ENCODE data around the gene LCN12.

Gene LCN12, protein sequence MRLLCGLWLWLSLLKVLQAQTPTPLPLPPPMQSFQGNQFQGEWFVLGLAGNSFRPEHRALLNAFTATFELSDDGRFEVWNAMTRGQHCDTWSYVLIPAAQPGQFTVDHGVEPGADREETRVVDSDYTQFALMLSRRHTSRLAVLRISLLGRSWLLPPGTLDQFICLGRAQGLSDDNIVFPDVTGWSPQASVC

DNA sequence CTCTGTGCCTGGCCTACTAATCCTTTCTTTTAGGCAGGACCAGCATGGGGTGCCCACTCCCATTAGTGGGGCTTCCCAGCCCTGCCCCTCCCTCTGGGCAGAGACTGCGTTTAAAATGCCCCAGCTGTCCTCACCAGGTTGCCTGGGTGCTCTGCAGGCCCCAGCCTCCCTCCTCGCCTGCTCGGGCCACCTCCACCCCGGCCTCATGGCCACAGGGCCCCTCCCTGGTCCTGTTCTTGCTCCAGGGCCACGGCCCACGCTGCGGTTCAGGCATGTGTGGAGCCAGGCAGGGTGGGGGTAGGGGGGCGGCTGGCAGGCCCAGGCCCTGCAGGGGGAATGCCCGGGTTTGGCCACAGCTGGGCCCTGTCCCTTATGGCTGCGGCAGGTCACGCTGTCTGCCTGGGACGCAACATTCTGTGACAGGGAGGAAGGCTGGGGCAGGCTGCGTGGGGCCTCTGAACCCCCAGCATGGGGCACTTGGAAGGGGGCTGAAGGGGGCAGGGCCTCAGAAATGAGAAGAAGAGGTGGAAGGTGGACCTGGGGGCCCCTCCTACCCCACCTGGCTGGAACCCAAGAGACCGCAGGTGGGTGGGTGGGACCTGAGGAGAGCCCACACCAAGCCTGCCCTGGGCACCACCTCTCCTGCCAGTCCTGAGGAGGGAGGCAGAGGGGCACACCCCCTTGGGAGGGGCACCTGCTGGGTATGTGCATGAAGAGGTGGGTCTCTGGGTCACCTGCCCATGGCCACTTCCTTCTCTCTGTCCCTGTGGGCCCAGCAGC, at the start of gene LCN12:
LCN12 (plus strand) TSS at position 733 of the 780 bp plus-strand sequence. CDS start 55 bp downstream, outside the sequence.
- DNase-seq = no peak

DNA sequence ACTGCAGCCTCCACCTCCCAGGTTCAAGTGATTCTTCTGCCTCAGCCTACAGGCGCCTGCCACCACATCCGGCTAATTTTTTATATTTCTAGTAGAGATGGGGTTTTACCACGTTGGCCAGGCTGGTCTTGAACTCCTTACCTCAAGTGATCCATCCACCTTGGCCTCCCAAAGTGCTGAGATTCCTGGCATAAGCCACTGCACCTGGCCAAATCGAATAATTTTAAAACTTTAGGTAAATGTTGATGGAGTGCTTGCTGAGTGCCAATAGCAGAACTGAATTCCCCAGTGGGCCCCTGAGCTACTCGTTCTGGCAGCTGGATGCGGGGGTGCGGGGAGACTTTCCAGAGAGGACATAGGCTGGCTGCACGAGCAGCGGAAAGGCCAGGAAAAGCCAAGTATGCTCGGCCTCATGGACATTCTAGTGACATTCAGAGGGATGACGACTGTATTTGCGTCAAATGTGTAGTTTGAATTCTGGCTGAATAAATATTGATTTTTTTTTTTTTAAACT, 49.0 kb upstream of the LCN12 start:
- no peak for DNase-seq

DNA sequence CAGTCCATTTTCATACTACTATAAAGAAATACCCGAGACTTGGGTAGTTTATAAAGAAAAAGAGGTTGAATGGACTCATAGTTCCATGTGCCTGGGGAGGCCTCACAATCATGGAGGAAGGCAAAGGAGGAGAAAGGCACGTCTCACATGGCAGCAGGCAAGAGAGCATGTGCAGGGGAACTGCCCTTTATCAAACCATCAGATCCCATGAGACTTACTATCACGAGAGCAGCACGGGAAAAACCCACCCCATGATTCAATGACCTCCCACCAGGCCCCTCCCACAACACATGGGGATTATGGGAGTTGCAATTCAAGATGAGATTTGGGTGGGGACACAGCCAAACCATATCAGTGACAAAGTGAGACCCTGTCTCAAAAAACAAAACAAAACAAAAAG, 45.8 kb upstream of the LCN12 start:
- no peak for DNase-seq

DNA sequence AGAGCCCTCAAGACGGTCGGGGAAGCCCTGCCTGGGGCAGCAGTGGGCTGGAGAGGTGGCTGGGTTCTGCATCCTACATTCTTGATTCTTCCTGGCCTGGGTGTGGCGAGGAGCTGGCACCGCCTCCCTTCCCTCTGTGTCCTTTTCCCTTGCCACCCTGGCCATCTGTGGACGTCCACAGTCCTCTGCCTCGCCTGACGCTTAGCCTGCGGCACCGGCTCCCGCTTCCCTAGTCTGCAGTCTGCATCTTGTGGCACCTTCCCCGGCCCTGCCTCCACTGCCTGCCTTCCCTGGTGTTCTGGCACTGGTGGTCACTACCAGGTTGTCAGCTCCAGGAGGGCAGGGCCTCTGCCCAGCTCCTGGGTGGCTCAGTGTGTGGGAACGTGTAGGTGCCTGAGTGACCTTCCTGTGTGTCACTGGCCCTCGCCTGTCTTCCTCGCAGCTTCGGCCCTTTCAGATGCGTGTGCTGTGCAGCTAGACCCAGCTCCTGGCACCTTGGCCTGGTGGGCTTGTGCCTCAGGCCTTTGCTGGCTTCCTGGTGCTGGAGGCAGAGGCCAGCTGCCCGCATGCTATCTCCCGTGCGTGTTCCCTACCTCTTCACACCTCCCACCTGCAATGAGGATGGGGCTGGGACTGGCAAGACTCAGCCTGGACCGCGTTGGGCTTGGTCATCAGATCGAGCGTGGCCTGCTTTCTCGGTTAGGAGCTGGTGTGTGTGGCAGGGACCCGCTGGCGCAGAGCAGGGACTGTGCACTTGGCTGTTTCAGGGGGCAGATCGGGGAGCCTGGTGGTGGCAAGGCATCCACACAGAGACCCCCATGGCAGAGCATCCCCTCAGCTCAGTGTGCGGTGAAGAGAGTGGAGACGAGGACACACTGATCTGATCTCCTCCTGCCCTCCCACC, 44.8 kb upstream of the LCN12 start:
- DNase-seq = no peak

DNA sequence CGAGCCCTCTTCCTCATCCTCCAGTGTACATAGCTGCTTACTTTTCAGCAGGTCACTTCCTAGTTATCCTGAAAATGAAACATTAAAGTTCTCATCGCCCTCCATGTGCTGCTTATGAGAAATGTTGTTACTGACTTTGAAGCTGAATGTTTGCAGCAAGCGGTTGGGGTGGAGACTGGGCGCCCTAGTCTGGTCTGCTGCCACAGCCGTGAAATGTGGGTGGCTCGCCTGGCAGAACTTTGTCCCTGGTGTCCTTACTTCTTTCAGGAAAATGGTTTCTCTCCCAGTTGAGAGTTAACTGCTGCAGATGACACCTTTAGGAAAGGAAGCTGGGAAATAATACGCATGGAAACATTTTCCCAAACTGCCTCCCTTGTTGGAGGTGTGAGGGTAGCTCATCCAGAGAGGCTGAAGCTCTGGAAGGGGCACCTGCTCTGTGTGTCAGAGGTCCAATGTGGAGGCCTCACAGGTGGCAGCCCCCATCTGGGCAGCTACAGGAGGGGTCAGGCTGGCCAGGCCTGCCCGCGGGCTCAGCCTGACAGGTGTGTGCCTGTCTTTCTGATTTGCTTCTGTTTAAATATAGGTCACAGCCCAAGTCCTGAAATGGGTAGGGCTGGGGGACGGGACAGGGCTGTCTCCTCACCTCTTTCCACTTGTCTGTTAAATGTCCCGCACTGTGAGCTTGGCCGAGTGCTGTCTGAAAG, 41.7 kb upstream of the LCN12 start:
- DNase-seq = no peak

DNA sequence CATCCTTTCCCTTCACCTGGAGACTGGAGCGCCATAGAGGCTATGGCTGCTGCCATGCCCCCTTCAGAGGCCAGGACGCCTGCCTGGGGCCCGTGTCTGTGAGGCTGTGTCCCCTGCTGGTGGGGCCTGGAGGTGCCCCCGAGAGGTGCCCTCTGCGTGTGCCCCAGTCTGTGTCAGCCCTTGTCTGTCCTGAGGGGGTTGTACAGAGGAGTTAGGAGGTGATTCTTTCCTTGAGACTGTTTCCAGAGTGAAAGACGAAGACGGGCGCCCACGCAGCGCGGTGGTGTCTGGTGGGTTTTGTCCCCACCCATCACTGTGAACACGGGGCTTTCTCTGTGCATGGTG, 41.2 kb upstream of the LCN12 start:
- no peak for DNase-seq

DNA sequence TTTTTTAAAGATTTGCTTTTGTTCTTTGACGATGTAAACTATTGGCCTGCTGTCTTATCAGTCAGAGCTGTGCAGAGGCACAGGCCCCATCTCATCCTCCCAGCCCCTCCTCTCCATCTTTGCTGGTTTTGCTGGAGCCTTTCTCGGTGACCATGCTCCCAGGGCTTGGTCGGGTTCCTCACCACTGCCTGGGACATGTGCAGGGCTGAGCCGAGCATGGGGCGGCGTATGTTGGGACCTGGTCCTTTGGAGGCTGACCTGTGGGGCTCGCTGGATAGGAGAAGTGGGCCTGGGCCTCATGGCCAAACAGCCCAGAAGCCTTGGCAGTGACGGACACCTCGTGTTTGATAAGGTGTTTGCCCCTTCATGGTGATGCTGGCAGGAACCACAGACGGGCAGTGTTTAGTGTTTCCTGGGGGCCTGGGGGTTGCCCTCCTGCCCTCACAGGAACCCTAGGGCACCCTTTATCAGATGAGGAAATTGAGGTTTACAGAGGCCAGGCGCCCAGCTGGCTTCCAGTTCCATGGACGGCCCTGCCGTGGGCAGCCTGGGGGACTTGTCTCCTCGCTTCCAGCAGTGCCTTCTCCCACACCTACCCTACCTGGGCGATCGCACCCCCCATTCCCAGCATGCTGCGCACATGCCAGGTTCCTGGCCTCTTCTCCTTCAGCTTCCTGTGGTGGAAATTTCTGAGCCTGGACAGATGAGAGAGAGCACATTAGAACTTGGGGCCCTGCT, 38.2 kb upstream of the LCN12 start:
- DNase-seq = no peak

DNA sequence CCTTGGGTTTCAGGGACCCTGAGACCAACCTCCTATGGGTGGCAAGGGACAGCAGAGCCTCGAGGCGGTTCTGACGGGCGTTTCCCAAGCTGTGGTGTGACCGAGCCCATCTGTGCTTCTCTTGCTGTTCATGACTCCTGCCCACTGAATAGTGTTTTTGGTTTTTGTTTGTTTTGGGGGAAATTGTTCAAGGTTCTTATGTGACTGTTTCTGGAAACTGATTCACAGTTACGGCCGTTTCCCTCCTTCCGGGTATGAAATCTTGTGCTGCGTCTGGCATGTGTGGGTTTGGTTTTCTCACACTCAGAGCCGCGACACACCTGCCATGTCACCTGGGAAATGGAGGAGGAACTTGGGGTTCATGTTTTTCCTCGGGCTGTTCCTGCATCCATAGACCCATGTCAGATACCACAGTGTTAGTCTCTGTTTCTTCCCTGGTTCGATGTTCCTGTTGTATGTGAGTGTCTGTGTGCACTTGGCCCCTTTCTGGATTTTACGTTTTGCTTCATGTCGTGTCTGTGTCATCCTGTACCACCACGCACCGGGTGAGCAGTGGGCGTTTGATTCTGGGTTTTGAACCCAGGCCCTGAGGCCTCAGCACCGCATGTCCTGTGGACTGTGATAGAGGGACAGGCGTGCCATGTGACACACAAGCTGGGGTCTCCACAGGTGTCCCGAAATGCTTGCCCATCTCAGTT, 36.3 kb upstream of the LCN12 start:
- no peak for DNase-seq

DNA sequence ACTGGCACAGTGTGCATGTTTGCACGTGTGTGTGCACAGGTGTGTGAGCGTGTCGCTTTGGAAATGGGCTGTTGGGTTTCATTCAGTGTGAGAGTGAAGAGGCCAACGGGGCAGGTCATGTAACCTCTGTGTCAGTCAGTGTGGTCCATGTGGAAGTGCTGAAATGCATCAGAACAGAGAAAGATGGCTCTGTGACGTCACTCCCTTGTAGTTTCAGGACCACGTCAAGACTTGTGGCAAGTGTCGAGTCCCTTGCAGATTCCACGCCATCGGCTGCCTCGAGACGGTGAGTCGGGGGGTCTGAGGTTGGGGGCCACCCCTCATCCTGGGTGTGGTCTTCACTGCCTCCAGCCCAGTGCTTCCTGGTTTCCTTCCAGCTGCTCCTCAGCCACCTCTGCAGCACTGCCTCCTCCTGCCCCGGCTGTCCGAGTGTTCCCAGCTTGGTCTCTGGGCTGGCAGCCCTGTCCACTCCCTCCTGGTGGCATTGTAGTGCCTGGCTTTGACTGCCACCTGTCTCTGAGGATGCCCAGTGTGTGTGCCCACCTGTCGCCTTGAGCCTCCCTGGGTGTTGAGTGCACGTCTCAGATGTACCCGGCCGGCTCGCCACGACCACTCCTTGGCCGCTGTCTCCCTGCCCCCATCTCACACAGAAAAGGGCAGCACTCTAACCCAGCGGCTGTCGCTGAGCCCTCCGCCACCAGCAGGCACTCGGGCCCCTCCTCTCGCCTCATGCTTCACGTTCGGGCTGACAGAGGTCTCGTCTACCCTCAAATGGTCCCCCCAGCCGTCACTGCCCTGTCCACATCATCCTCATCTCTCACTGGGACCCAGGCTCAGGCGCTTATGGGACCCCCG, 35.5 kb upstream of the LCN12 start:
- no peak for DNase-seq

DNA sequence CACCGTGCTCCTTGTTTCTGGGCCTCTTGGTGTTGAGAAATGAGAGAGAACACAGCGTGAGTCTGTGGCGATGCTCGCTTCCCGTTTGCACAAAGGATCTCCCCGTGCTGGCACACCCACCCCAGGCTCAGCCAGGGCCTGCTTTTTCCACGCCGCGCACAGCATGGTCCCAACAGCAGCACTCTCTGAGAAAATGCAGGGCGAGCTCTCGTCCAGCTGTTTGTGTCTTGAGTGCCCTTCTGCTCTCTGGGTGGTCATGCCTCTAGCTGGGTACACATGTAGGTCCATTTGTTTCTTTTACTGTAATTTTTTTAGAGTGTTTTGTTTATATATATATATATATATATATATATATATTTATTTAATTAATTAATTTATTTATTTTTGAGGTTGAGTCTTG, 34.2 kb upstream of the LCN12 start:
- no peak for DNase-seq

DNA sequence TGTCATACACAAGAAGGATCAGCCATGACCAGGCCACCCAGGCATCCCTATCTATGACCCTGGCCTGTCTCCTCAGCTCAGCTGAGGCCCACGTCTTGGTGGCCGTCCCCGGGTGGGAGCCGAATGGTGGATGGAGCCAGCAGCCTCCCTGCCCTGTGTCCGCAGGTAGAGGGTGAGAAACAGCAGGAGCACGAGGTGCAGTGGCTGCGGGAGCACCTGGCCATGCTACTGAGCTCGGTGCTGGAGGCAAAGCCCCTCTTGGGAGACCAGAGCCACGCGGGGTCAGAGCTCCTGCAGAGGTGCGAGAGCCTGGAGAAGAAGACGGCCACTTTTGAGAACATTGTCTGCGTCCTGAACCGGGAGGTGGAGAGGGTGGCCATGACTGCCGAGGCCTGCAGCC, 32.0 kb upstream of the LCN12 start:
- DNase-seq = no peak

DNA sequence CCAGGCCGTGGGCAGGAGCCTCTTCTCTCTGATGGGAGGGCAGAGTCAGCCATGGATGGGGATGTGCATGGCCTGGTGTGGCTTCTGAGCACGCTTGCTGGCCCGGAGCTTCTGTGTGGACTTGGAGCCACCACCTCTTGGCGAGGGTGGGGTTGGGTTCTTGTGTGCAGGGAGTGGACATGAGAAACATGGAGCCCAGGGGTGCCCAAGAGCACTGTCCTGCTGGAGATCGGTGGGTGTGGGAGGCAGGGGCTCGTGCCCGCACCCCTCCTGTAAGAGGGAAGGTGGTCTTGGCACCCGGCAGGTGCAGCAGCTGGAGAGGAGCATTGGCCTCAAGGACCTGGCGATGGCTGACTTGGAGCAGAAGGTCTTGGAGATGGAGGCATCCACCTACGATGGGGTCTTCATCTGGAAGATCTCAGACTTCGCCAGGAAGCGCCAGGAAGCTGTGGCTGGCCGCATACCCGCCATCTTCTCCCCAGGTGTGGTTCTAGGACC, 31.3 kb upstream of the LCN12 start:
- DNase-seq = no peak

DNA sequence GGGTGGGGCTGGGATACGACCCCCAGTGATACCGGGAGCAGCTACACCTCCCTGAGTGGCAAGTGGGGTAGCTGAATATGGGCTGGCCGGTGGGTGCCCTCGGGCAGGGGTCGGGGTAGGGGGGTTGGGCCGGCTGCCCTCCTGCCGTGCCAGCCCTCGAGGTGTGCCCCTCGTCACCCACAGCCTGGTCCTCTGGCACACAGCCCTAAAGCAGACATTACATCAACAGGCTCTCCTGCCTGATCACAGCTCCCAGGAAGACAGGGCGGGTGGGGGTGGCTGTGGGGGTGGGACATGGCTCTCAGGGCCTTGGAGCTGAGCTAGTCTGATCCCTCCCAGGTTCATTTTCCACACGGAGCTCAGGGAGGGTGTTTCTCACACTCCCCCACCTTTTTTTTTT, 30.8 kb upstream of the LCN12 start:
- DNase-seq = no peak

DNA sequence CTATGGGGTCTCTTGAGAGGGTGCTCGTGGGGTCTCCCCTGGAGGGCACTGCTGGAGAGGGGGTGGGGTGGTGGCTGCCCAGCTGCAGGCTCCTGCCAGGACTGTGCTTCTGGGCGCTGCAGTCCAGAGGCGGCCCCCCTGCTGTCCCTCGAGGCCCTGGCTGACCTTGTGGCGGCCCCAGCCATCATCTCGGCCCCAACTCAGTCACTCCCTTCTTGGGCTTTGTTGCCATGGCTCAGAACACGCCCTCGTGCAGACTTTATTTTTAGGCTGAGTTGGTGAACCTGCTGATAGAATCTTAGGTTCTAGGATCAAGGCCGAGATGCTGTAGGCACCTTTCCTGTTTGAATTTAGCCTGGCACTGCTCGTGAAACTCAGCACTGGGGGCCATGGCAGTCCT, 30.4 kb upstream of the LCN12 start:
- DNase-seq = no peak

DNA sequence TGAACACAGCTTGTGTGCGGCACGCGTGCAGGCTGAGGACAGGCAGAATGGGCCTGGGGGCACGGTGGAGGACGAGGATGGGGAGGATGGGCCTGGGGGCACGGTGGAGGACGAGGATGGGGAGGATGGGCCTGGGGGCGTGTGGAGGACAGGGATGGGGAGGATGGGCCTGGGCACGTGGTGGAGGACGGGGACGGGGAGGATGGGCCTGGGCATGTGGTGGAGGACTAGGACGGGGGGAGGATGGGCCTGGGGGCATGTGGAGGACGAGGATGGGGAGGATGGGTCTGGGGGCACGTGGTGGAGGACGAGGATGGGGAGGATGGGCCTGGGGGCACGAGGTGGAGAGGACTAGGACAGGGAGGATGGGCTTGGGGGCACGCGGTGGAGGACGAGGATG, 29.5 kb upstream of the LCN12 start:
- DNase-seq = no peak

DNA sequence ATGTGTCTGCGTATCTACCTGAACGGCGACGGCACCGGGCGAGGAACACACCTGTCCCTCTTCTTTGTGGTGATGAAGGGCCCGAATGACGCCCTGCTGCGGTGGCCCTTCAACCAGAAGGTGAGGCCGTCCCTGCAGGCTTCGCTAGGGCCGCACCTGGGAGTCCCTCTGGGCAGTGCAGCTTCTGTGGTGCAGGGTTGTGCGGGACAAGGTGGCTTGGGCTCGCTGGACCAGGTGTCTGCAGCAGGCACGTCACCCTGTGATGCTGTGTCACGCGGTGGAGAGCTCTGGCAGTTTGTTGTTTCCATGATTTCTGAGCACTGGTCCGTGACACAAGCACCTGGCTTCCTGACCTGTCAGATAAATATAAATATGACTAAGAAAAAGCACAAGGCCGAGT, 28.2 kb upstream of the LCN12 start:
- DNase-seq = no peak

DNA sequence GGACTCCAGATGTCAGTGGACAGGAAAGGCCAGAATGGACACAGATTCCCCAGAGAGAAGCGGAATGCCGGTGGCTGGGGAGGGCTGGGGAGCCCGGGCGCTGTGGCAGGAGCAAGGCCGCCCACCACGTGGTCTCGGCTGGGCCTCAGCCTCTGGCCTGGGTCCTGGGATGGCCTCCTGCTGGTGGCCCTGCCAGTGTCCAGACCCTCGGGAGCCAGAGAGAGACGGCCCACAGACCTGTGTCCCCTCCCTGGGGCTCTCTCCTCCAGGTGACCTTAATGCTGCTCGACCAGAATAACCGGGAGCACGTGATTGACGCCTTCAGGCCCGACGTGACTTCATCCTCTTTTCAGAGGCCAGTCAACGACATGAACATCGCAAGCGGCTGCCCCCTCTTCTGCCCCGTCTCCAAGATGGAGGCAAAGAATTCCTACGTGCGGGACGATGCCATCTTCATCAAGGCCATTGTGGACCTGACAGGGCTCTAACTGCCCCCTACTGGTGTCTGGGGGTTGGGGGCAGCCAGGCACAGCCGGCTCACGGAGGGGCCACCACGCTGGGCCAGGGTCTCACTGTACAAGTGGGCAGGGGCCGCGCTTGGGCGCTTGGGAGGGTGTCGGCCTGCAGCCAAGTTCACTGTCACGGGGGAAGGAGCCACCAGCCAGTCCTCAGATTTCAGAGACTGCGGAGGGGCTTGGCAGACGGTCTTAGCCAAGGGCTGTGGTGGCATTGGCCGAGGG, 26.5 kb upstream of the LCN12 start:
- no peak for DNase-seq

DNA sequence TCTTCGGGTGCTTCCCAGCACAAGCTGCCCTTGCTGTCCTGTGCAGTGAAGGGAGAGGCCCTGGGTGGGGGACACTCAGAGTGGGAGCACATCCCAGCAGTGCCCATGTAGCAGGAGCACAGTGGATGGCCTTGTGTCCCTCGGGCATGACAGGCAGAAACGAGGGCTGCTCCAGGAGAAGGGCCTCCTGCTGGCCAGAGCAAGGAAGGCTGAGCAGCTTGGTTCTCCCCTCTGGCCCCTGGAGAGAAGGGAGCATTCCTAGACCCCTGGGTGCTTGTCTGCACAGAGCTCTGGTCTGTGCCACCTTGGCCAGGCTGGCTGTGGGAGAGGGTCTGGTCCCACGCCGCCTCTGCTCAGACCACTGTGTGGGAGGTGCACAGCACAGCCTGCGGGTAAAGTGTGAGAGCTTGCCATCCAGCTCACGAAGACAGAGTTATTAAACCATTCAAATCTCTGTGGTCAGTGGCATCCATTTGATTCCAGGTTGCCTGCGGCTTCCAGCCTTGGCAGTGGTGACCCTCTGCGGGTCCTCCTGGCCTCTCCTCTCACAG, 25.8 kb upstream of the LCN12 start:
- DNase-seq = no peak

DNA sequence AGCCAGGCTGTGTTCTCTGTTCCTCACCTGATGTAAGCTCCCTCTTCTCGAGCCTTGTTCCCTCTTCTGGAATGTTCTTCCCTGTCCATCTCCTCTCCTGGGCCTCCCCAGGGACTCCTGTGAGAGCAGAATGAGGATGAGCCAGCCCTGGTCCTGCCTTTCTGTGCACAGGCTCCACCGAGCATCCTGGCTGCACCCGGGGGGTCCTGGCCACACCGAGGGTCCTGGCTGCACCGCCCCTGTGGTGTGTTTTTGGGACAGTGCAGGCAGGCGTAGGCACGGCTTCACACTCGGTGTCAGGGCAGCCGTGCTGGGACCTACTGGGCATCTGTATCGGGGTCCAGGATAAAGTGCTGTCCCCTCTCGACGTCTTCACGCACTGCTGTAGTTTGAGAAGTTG, 25.3 kb upstream of the LCN12 start:
- DNase-seq = no peak

Measured in activated CD8-positive, alpha-beta memory T cell treated with anti-CD3 and anti-CD28 coated beads for 24 hours (primary cell).